K562 (cell line): ENCODE measurements around the gene GRID2IP. TPM values are rescaled to one million over a fixed set of nuclear protein-coding genes. Genes with fewer than 3 reads are reported as not detected.
A peak's percentile ranks its signal among the peaks of the same experiment; 100 is the strongest.

Experiments used
- ATAC-seq: fragments of 200-7000 bp; cut with Tn5 transposase; 3 replicates; pipeline ENCODE4 v1.9.1; 2020; ENCODE audit warnings: moderate library complexity
- BruUV-seq: library from RNA; stranded (reverse); fragments of 400-500 nt; replicated peaks from 2 replicates; lab custom pipeline; 2021; lab: Mats Ljungman, UMichigan
- CTCF ChIA-PET: fragments of 300-600 bp; formaldehyde crosslinking; extraction: SDS; loops from one replicate; lab custom pipeline; 2021; ENCODE audit warnings: low intra/inter-chr PET ratio; lab: Yijun Ruan, JAX
- POLR2A ChIA-PET: fragments of 300-600, 350-650 bp; sonication (Branson Sonifier 250); formaldehyde crosslinking; extraction: SDS; loops from one replicate; lab custom pipeline; 2021; ENCODE audit warnings: antibody characterized with exemption, inconsistent platforms; lab: Yijun Ruan, JAX
- DNase-seq, 4 experiments: peaks; one replicate each; pipeline versions ENCODE4 v3.0.0 to v3.0.0-alpha.2; 2011 to 2018; ENCODE audit warnings: low spot score in 3 of 4, mixed read lengths in 3 of 4; ENCODE audit errors: extremely low read depth in 1 of 4
- FAIRE-seq: peaks from 2 replicates; lab custom pipeline; 2011; peaks lifted over from hg19 to GRCh38; lab: Jason Lieb, UNC
- H2AFZ ChIP-seq: 2 replicates; pipeline ENCODE4 v1.6.0; 2011; ENCODE audit warnings: low read depth, low read length, control low read depth, inconsistent platforms
- H3K27ac ChIP-seq: fragments of 200-600 bp; 3 replicates; pipeline ENCODE4 v1.8.0; 2011; ENCODE audit warnings: low read depth, mild to moderate bottlenecking, control low read depth, inconsistent platforms, low read length, moderate library complexity, mixed read lengths; ENCODE audit errors: extremely low read depth
- H3K27me3 ChIP-seq, 2 experiments: fragments of 300-600 bp in 1 of 2; 2 replicates in 1 of 2; 3 replicates in 1 of 2; pipeline versions ENCODE4 v1.6.0 to v1.8.0; 2011; ENCODE audit warnings: inconsistent platforms in 2 of 2, low read length in 2 of 2, mild to moderate bottlenecking in 1 of 2, mixed read lengths in 1 of 2, moderate library complexity in 1 of 2; ENCODE audit not compliant: control insufficient read depth in 2 of 2, insufficient read depth in 2 of 2
- H3K36me3 ChIP-seq: fragments of 300-600 bp; 3 replicates; pipeline ENCODE4 v1.8.0; 2011; ENCODE audit warnings: mild to moderate bottlenecking, low read length, inconsistent platforms; ENCODE audit not compliant: control insufficient read depth, insufficient read depth
- H3K4me1 ChIP-seq, 2 experiments: fragments of 200-600 bp in 1 of 2; replicated peaks in 1 of 2; 2 replicates in 1 of 2; 3 replicates in 1 of 2; pipeline versions ENCODE4 v1.5.1 to v1.8.0; 2011; ENCODE audit warnings: inconsistent platforms in 2 of 2, low read length in 2 of 2, mild to moderate bottlenecking in 1 of 2, mixed read lengths in 1 of 2, moderate library complexity in 1 of 2; ENCODE audit not compliant: control insufficient read depth in 2 of 2, insufficient read depth in 2 of 2
- H3K4me2 ChIP-seq: 2 replicates; pipeline ENCODE4 v1.6.1; 2011; ENCODE audit warnings: low read length, control low read depth, inconsistent platforms, mixed read lengths; ENCODE audit not compliant: insufficient read depth
- H3K4me3 ChIP-seq: fragments of 200-600 bp; sonication (generic), shearing (Covaris generic); 2 replicates; pipeline ENCODE4 v1.5.1; 2016; ENCODE audit warnings: control low read depth, inconsistent platforms
- H3K79me2 ChIP-seq: fragments of 200-600 bp; 3 replicates; pipeline ENCODE4 v1.8.0; 2011; ENCODE audit warnings: low read length, inconsistent platforms; ENCODE audit not compliant: control insufficient read depth, insufficient read depth
- H3K9ac ChIP-seq, 2 experiments: 2 replicates each; pipeline versions ENCODE4 v1.6.0 to v1.6.1; 2011; ENCODE audit warnings: low read depth in 2 of 2, low read length in 2 of 2, control low read depth in 1 of 2, inconsistent platforms in 1 of 2, mild to moderate bottlenecking in 1 of 2, mixed read lengths in 1 of 2; ENCODE audit not compliant: insufficient read depth in 1 of 2
- H3K9me1 ChIP-seq: one replicate; pipeline ENCODE4 v1.6.0; 2011; ENCODE audit warnings: inconsistent platforms, mild to moderate bottlenecking, low read length, moderate library complexity; ENCODE audit not compliant: control insufficient read depth, insufficient read depth
- H3K9me3 ChIP-seq: replicated peaks from 2 replicates; pipeline ENCODE4 v1.5.1; 2011; ENCODE audit warnings: low read depth, low read length, inconsistent platforms; ENCODE audit not compliant: control insufficient read depth, insufficient read depth
- H4K20me1 ChIP-seq: replicated peaks from 2 replicates; pipeline ENCODE4 v1.6.1; 2011; ENCODE audit warnings: low read length, inconsistent platforms, mixed read lengths; ENCODE audit not compliant: control insufficient read depth, insufficient read depth
- CBX3 ChIP-seq, 2 experiments: IDR thresholded peaks; 1 replicate in 1 of 2; 2 replicates in 1 of 2; pipeline ENCODE4 v1.6.1; 2012; ENCODE audit warnings: inconsistent platforms in 2 of 2, low read length in 2 of 2, borderline replicate concordance in 1 of 2, control low read depth in 1 of 2
- COPS2 ChIP-seq: fragments of 450-650 bp; conservative IDR thresholded peaks from 2 replicates; pipeline ENCODE4 v1.6.1; 2016; ENCODE audit warnings: mild to moderate bottlenecking, moderate library complexity
- FOXM1 ChIP-seq, 2 experiments: fragments of 450-650 bp in 1 of 2; sonication (generic) in 1 of 2; formaldehyde crosslinking in 1 of 2; IDR thresholded peaks; 2 replicates each; pipeline versions ENCODE4 v1.6.1 to v1.9.0; 2017 to 2022; ENCODE audit warnings: low read depth in 2 of 2, mild to moderate bottlenecking in 2 of 2, missing genetic modification reagents in 1 of 2, moderate library complexity in 1 of 2
- MAX ChIP-seq: sonication (generic); formaldehyde crosslinking; IDR thresholded peaks from 2 replicates; pipeline ENCODE4 v1.9.0; 2022; ENCODE audit warnings: mild to moderate bottlenecking, missing genetic modification reagents
- NBN ChIP-seq: fragments of 450-650 bp; IDR thresholded peaks from 2 replicates; pipeline ENCODE4 v1.6.1; 2016; ENCODE audit warnings: low read depth, mild to moderate bottlenecking
- NCOR1 ChIP-seq: fragments of 450-650 bp; IDR thresholded peaks from 2 replicates; pipeline ENCODE4 v1.6.1; 2016; ENCODE audit warnings: mild to moderate bottlenecking, moderate library complexity
- PHF21A ChIP-seq: fragments of 450-650 bp; IDR thresholded peaks from 2 replicates; pipeline ENCODE4 v1.6.1; 2017; ENCODE audit warnings: low read depth, borderline replicate concordance
- PHF8 ChIP-seq: fragments of 200-600 bp; sonication (generic); IDR thresholded peaks from 2 replicates; pipeline ENCODE4 v1.6.1; 2012; ENCODE audit warnings: mixed run types, mild to moderate bottlenecking, inconsistent platforms, low read length, moderate library complexity, borderline replicate concordance
- POU5F1 ChIP-seq: fragments of 150-350 bp; IDR thresholded peaks from 2 replicates; pipeline ENCODE4 v1.6.1; 2014; ENCODE audit warnings: borderline replicate concordance, low read length, low read depth, mild to moderate bottlenecking; ENCODE audit not compliant: partially characterized antibody
- RBM22 ChIP-seq: fragments of 200-400 bp; formaldehyde crosslinking; IDR thresholded peaks from 2 replicates; pipeline ENCODE4 v1.6.1; 2018; ENCODE audit warnings: low read length, low read depth; ENCODE audit not compliant: poor library complexity, severe bottlenecking
- RBM25 ChIP-seq: fragments of 200-400 bp; formaldehyde crosslinking; IDR thresholded peaks from 2 replicates; pipeline ENCODE4 v1.6.1; 2018; ENCODE audit warnings: low read length, low read depth, moderate library complexity; ENCODE audit not compliant: severe bottlenecking
- STAT5B ChIP-seq: fragments of 250-450 bp; sonication (Bioruptor Pico); IDR thresholded peaks from 2 replicates; pipeline ENCODE4 v1.8.0; 2021; ENCODE audit warnings: mild to moderate bottlenecking, inconsistent platforms
- ZC3H11A ChIP-seq: IDR thresholded peaks from 2 replicates; pipeline ENCODE4 v1.6.1; 2012; ENCODE audit warnings: low read depth, low read length, improper control_type of control experiment
- ZNF24 ChIP-seq: fragments of 450-650 bp; IDR thresholded peaks from 2 replicates; pipeline ENCODE4 v1.6.1; 2016
- ZNF436 ChIP-seq: fragments of 250-450, 450-650 bp; sonication (Bioruptor Pico); formaldehyde crosslinking; IDR thresholded peaks from 2 replicates; pipeline ENCODE4 v1.7.0; 2020; ENCODE audit warnings: mild to moderate bottlenecking
- ZNF766 ChIP-seq: fragments of 200-800 bp; sonication (Bioruptor generic); conservative IDR thresholded peaks from 2 replicates; pipeline ENCODE4 v1.6.1; 2016; ENCODE audit warnings: missing genetic modification characterization, missing compliant biosample characterization
- WGBS: fragments of 100-300 bp; shearing (Covaris generic); methylation state at CpG from one replicate; pipeline ENCODE4 v1.1.6; 2016; ENCODE audit warnings: low coverage, mixed read lengths; ENCODE audit not compliant: insufficient coverage; ENCODE audit errors: missing lambda C conversion rate; 5-methylcytosine and 5-hydroxymethylcytosine counted together
- in situ Hi-C: fragments of 300-500 bp; cut with MboI; formaldehyde crosslinking; loops from 4 replicates; pipeline ENCODE4 v1.15.0; 2018; ENCODE audit warnings: inconsistent platforms, mixed read lengths
- intact Hi-C: fragments of 100-400 bp; cut with micrococcal nuclease; formaldehyde crosslinking; loops from 2 replicates; pipeline ENCODE4 v1.14.2; 2022
- polyA plus RNA-seq, 8 experiments: library from polyadenylated mRNA; depleted of rRNA in 4 of 8; stranded (reverse) in 5 of 8; unstranded in 3 of 8; fragments of >200 nt; fragmentation: Nextera tagmentation in 2 of 8; fragmentation: Illumina TruSeq in 1 of 8; extraction: Ambion mirVana in 2 of 8; extraction: Trizol in 1 of 8; gene quantifications; 2 replicates each; pipeline versions ENCODE4 v1.2.1 to v1.2.3, GENCODE V29; 2011 to 2014; ENCODE audit warnings: inconsistent platforms in 1 of 8, missing spikeins in 1 of 8
- total RNA-seq, 7 experiments: library from RNA; depleted of rRNA in 6 of 7; stranded (reverse); fragments of >200 nt in 6 of 7; fragmentation: Illumina TruSeq in 2 of 7; extraction: Trizol in 2 of 7; gene quantifications; 2 replicates each; pipeline versions ENCODE4 v1.2.1 to v1.2.3, GENCODE V29; 2011 to 2021; ENCODE audit warnings: low replicate concordance in 1 of 7

GRID2IP gene
- total and polyA plus RNA-seq, 9 of the 15 experiments (the other 6 are each of a cell fraction or from before 2014, with no cell fraction given): not detected

GRCh38 chr7:6489612-6490011 lies 61.6 kb downstream of the GRID2IP start (continued):
- TF ChIP-seq COPS2 (no peak), NBN (no peak), MAX (CRISPR knock-in tag) (0 out of 2 replicates have a peak, but pooled peaks have one; percentile 53), CBX3 (IDR thresholded peaks at IDR 0.05; ENCODE audit: borderline replicate concordance in 1 of 2, low read length in 2 of 2) (peak in 1 of 2 experiments; percentile 75; a peak in 1 of 3 replicates), PHF21A (no peak), RBM25 (peak; percentile 7), ZNF766 (CRISPR knock-in tag) (no peak)

- CTCF ChIA-PET: no interaction called here
- Histone ChIP-seq H3K9ac (0 out of 4 replicates have a peak overlapping the region, but pooled peaks of 1 of the 2 experiments have one; percentile 36), H4K20me1 (peaks cover 3% of the 10 kb centered on the region; the same call in 1 of the 2 replicates), H3K4me2 (no peak overlapping the region), H3K4me1 (peaks cover 9 to 16% of the 10 kb centered on the region in 2 experiments; a peak in 4 of 5 replicates), H3K27me3 (peaks cover 0 to 8% of the 10 kb centered on the region in 2 experiments; a peak in 1 of 5 replicates), H3K27ac (no peak overlapping the region), H3K9me3 (0 out of 2 replicates have a peak, but pooled peaks cover 3% of the 10 kb centered on the region), H3K36me3 (peaks cover 4% of the 10 kb centered on the region), H3K9me1 (no peaks in the 10 kb centered on the region), H3K79me2 (peaks cover 21% of the 10 kb centered on the region), H2AFZ (no peak overlapping the region), H3K4me3 (no peak overlapping the region)
- intact Hi-C loops (no loop called here), in situ Hi-C loops (no loop called here)
- POLR2A ChIA-PET: no interaction called here
- DNase-seq (no peak), FAIRE-seq (no peak), ATAC-seq (no peak)
- BruUV-seq: no TSS peak
- 37% methylated on average over 4 of the region's 4 CpGs for WGBS
- TF ChIP-seq PHF8: no peak
- no peak for TF ChIP-seq NCOR1
- no peak for TF ChIP-seq ZNF24
- no peak for TF ChIP-seq POU5F1
- TF ChIP-seq FOXM1 (IDR thresholded peaks at IDR 0.05; ENCODE audit: low read depth): no peak
- no peak for TF ChIP-seq FOXM1 (CRISPR knock-in tag; IDR thresholded peaks at IDR 0.05; ENCODE audit: low read depth)
- no peak for TF ChIP-seq ZNF436 (CRISPR knock-in tag)
- no peak for TF ChIP-seq ZC3H11A
- TF ChIP-seq RBM22: no peak
- no peak for TF ChIP-seq STAT5B (CRISPR knock-in tag)
Measured at GRCh38 chr7:6487184-6487545, 64.1 kb downstream of the GRID2IP start.
